ENCODE measurements around the gene BIRC6. TPM values are rescaled to one million over a fixed set of nuclear protein-coding genes. Genes with fewer than 3 reads are reported as not detected.

The BIRC6 gene
- total and polyA plus RNA-seq, 2 of the 8 experiments (the other 6 are each of a cell fraction or from before 2014, with no cell fraction given), result 32.5 to 69.5 TPM

DNA sequence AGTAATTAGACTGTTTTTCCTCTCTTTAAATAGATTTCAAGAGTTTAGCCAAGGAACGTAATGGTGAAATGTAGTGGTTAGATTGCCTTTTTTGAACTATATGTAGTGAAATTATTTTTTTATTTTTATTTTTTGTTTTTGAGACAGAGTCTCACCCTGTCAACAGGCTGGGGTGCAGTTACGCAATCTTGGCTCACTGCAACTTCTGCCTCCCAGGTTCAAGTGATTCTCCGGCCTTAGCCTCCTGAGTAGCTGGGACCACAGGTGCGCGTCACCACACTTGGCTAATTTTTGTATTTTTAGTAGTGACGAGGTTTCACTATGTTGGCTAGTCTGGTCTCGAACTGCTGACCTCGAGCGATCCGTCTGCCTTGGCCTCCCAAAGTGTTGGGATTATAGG, 60.8 kb downstream of the BIRC6 start:
- no peak overlapping the region for H4K91ac ChIP-seq (replicated peaks; ENCODE audit: insufficient read length, low read length)
- 97 to 100% methylated on average over 1 to 10 of the region's 10 CpGs for WGBS, 2 experiments (ENCODE audit: extremely low coverage in 1 of 2, insufficient coverage in 1 of 2, insufficient read length in 1 of 2, insufficient replicate concordance in 2 of 2, low coverage in 1 of 2, low lambda C conversion rate in 2 of 2, missing lambda C conversion rate in 1 of 2)
- POLR2A ChIA-PET (ENCODE audit: partially characterized antibody), result no interaction called here
- FAIRE-seq, result no peak
- no peaks in the 10 kb centered on the region; a peak in 1 of 7 replicates for H3K4me1 ChIP-seq (replicated peaks in 1 of 4; ENCODE audit: control insufficient read depth in 3 of 4, insufficient read depth in 4 of 4, low read length in 3 of 4)
- no peak overlapping the region for H3K56ac ChIP-seq (replicated peaks; ENCODE audit: insufficient read length, low read depth, low read length)
- H3K9me3 ChIP-seq (ENCODE audit: insufficient read depth in 2 of 2, low read depth in 1 of 2, low read length in 1 of 2), result no peaks in the 10 kb centered on the region
- no peaks in the 10 kb centered on the region for H3K23me2 ChIP-seq (ENCODE audit: low read depth, low read length)
- H3K79me2 ChIP-seq (ENCODE audit: control insufficient read depth in 1 of 2, insufficient read depth in 2 of 2, low read length in 2 of 2), result peaks cover 0 to 49% of the 10 kb centered on the region in 2 experiments; a peak in 2 of 4 replicates
- H3K4ac ChIP-seq (replicated peaks; ENCODE audit: insufficient read length, low read depth, low read length), result no peak overlapping the region
- peaks cover 0 to 27% (median 11%) of the 10 kb centered on the region in 4 experiments; a peak in 6 of 8 replicates for H3K36me3 ChIP-seq (ENCODE audit: control insufficient read depth in 2 of 4, insufficient read depth in 4 of 4, low read length in 3 of 4)
- no peak overlapping the region for H3K9ac ChIP-seq (replicated peaks in 1 of 4; ENCODE audit: extremely low read depth in 1 of 4, low read depth in 3 of 4, low read length in 3 of 4)
- no peak overlapping the region for H3K4me2 ChIP-seq (ENCODE audit: insufficient read depth in 1 of 2, low read depth in 2 of 2, low read length in 2 of 2)
- no peak overlapping the region for H2AFZ ChIP-seq (ENCODE audit: low read length)
- no peaks in the 10 kb centered on the region for H3K79me1 ChIP-seq (ENCODE audit: low read depth, low read length)
- H2BK120ac ChIP-seq (replicated peaks; ENCODE audit: low read depth, low read length), result no peak overlapping the region
- no peak overlapping the region for H4K8ac ChIP-seq (ENCODE audit: extremely low read depth, insufficient read depth, low read length)
- H2AK5ac ChIP-seq (ENCODE audit: low read depth, low read length), result no peak overlapping the region
- no peak overlapping the region for H2BK5ac ChIP-seq (ENCODE audit: low read depth, low read length)
- H3K4me3 ChIP-seq (ENCODE audit: extremely low read depth in 1 of 4, insufficient read depth in 2 of 4, low read depth in 3 of 4, low read length in 4 of 4), result no peak overlapping the region
- no peak overlapping the region for H2BK12ac ChIP-seq (ENCODE audit: low read depth, low read length)
- DNase-seq (ENCODE audit: low read depth in 1 of 2, low spot score in 2 of 2), result no peak
- H3K23ac ChIP-seq (ENCODE audit: insufficient read length), result no peak overlapping the region
- peak; percentile 66 for TF ChIP-seq CEBPB (IDR thresholded peaks at IDR 0.05; ENCODE audit: low read depth, low read length)
- TF ChIP-seq CHD2 (IDR thresholded peaks at IDR 0.05; ENCODE audit: low read length), result no peak
- no peak overlapping the region for H2BK20ac ChIP-seq (ENCODE audit: low read length)
- H4K20me1 ChIP-seq (replicated peaks in 1 of 2; ENCODE audit: control insufficient read depth in 1 of 2, insufficient read depth in 2 of 2, low read length in 2 of 2), result peaks cover 0 to 2% of the 10 kb centered on the region in 2 experiments
- H3K14ac ChIP-seq (ENCODE audit: insufficient read length), result no peak overlapping the region
- H2BK15ac ChIP-seq (ENCODE audit: low read length), result no peak overlapping the region
- H3K27ac ChIP-seq (ENCODE audit: low read depth, low read length), result no peak overlapping the region
- CTCF ChIA-PET (ENCODE audit: partially characterized antibody), result interaction anchor here (0.6 kb wide), 1 partner anchor 19 kb away, joined by 3 read pairs; no protein-coding TSS in a partner anchor
- H3K27me3 ChIP-seq (replicated peaks in 1 of 4; ENCODE audit: control insufficient read depth in 3 of 4, extremely low read depth in 1 of 4, insufficient read depth in 3 of 4, low read length in 3 of 4), result no peaks in the 10 kb centered on the region
- no peak overlapping the region for H3K18ac ChIP-seq (ENCODE audit: extremely low read depth, low read length)
- H4K5ac ChIP-seq (ENCODE audit: insufficient read length, low read depth, low read length), result no peak overlapping the region

Measured in H1 (cell line).